ENCODE results near the gene RIGI.
"Not testable (repeated sequence)": the region's sequence is repeated elsewhere in the genome, so short reads cannot be mapped to it uniquely, and the experiment has no call there.

RIGI gene

GRCh38 chr9:32533336-32533735 lies 7.3 kb upstream of the RIGI start:
- no peaks in the 10 kb centered on the region for H4K20me1 ChIP-seq (ENCODE audit: insufficient read depth, low read length, poor library complexity, severe bottlenecking)
- no peaks in the 10 kb centered on the region for H3K36me3 ChIP-seq (ENCODE audit: insufficient read depth, low read length)
- H3K27me3 ChIP-seq (ENCODE audit: insufficient read depth, low read length, poor library complexity, severe bottlenecking): no peaks in the 10 kb centered on the region
- H3K4me3 ChIP-seq (ENCODE audit: low read length, poor library complexity, severe bottlenecking): no peak overlapping the region
- no peak overlapping the region for H3K9ac ChIP-seq (ENCODE audit: low read depth, low read length, poor library complexity, severe bottlenecking)
- TF ChIP-seq EZH2phosphoT487 (IDR thresholded peaks at IDR 0.05; ENCODE audit: borderline replicate concordance): no peak
- no peaks in the 10 kb centered on the region for H3K79me2 ChIP-seq (ENCODE audit: insufficient read depth, low read length)
- no peaks in the 10 kb centered on the region for H3K4me1 ChIP-seq (ENCODE audit: insufficient read depth, low read length, poor library complexity, severe bottlenecking)
- no peak overlapping the region for H3K4me2 ChIP-seq (ENCODE audit: low read depth, low read length, poor library complexity, severe bottlenecking)
- H2AFZ ChIP-seq (ENCODE audit: low read length): no peak overlapping the region
- no peaks in the 10 kb centered on the region for H3F3A ChIP-seq (ENCODE audit: low read depth)
- no peaks in the 10 kb centered on the region for H3K9me3 ChIP-seq (ENCODE audit: insufficient read depth, low read depth, low read length)
- H3K9me2 ChIP-seq (replicated peaks; ENCODE audit: low read depth, low read length): no peaks in the 10 kb centered on the region

- no peaks in the 10 kb centered on the region for H3K9me3 ChIP-seq (ENCODE audit: insufficient read depth, low read depth, low read length)
- H3K36me3 ChIP-seq (ENCODE audit: insufficient read depth, low read length): no peaks in the 10 kb centered on the region
- peak overlapping the region; percentile 94; the same call in 1 of the 2 replicates for H2AFZ ChIP-seq (ENCODE audit: low read length)
- H3F3A ChIP-seq (ENCODE audit: low read depth): no peaks in the 10 kb centered on the region
- H3K27me3 ChIP-seq (ENCODE audit: insufficient read depth, low read length, poor library complexity, severe bottlenecking): no peaks in the 10 kb centered on the region
- H3K4me3 ChIP-seq (ENCODE audit: low read length, poor library complexity, severe bottlenecking): peak overlapping the region; percentile 97
- peak overlapping the region; percentile 75 for H3K9ac ChIP-seq (ENCODE audit: low read depth, low read length, poor library complexity, severe bottlenecking)
- no peaks in the 10 kb centered on the region for H4K20me1 ChIP-seq (ENCODE audit: insufficient read depth, low read length, poor library complexity, severe bottlenecking)
- TF ChIP-seq EZH2phosphoT487 (IDR thresholded peaks at IDR 0.05; ENCODE audit: borderline replicate concordance) (no peak), CTCF (conservative IDR thresholded peaks at IDR 0.05; ENCODE audit: low read length) (0 out of 2 replicates have a peak, but pooled peaks have one; percentile 2)
- H3K4me2 ChIP-seq (ENCODE audit: low read depth, low read length, poor library complexity, severe bottlenecking): peak overlapping the region; percentile 96
- H3K4me1 ChIP-seq (ENCODE audit: insufficient read depth, low read length, poor library complexity, severe bottlenecking): peaks cover 12% of the 10 kb centered on the region
- no peaks in the 10 kb centered on the region for H3K9me2 ChIP-seq (replicated peaks; ENCODE audit: low read depth, low read length)
- H3K79me2 ChIP-seq (ENCODE audit: insufficient read depth, low read length): peaks cover 26% of the 10 kb centered on the region
Measured at GRCh38 chr9:32526707-32527048, 682 bp upstream of the RIGI start.

- Histone ChIP-seq H3K4me3 (ENCODE audit: low read length, poor library complexity, severe bottlenecking) (peak overlapping the region; percentile 97), H3K9ac (ENCODE audit: low read depth, low read length, poor library complexity, severe bottlenecking) (peak overlapping the region; percentile 75), H3K36me3 (ENCODE audit: insufficient read depth, low read length) (no peaks in the 10 kb centered on the region), H3K79me2 (ENCODE audit: insufficient read depth, low read length) (peaks cover 26% of the 10 kb centered on the region), H3F3A (ENCODE audit: low read depth) (no peaks in the 10 kb centered on the region), H3K4me1 (ENCODE audit: insufficient read depth, low read length, poor library complexity, severe bottlenecking) (peaks cover 12% of the 10 kb centered on the region), H2AFZ (ENCODE audit: low read length) (peak overlapping the region; percentile 94), H4K20me1 (ENCODE audit: insufficient read depth, low read length, poor library complexity, severe bottlenecking) (no peaks in the 10 kb centered on the region), H3K27me3 (ENCODE audit: insufficient read depth, low read length, poor library complexity, severe bottlenecking) (no peaks in the 10 kb centered on the region), H3K9me3 (ENCODE audit: insufficient read depth, low read depth, low read length) (no peaks in the 10 kb centered on the region), H3K9me2 (replicated peaks; ENCODE audit: low read depth, low read length) (no peaks in the 10 kb centered on the region), H3K4me2 (ENCODE audit: low read depth, low read length, poor library complexity, severe bottlenecking) (peak overlapping the region; percentile 96)
- TF ChIP-seq CTCF (conservative IDR thresholded peaks at IDR 0.05; ENCODE audit: low read length) (no peak), EZH2phosphoT487 (IDR thresholded peaks at IDR 0.05; ENCODE audit: borderline replicate concordance) (no peak)
Measured at GRCh38 chr9:32525709-32526030, 326 bp downstream of the RIGI start.

- H3K9me2 ChIP-seq (replicated peaks; ENCODE audit: low read depth, low read length): no peaks in the 10 kb centered on the region
- H3K36me3 ChIP-seq (ENCODE audit: insufficient read depth, low read length): no peaks in the 10 kb centered on the region
- peak overlapping the region; percentile 96 for H3K4me2 ChIP-seq (ENCODE audit: low read depth, low read length, poor library complexity, severe bottlenecking)
- no peaks in the 10 kb centered on the region for H3K9me3 ChIP-seq (ENCODE audit: insufficient read depth, low read depth, low read length)
- H3F3A ChIP-seq (ENCODE audit: low read depth): no peaks in the 10 kb centered on the region
- H4K20me1 ChIP-seq (ENCODE audit: insufficient read depth, low read length, poor library complexity, severe bottlenecking): no peaks in the 10 kb centered on the region
- no peaks in the 10 kb centered on the region for H3K27me3 ChIP-seq (ENCODE audit: insufficient read depth, low read length, poor library complexity, severe bottlenecking)
- H2AFZ ChIP-seq (ENCODE audit: low read length): peak overlapping the region; percentile 94
- H3K79me2 ChIP-seq (ENCODE audit: insufficient read depth, low read length): peaks cover 26% of the 10 kb centered on the region
- peak overlapping the region; percentile 75 for H3K9ac ChIP-seq (ENCODE audit: low read depth, low read length, poor library complexity, severe bottlenecking)
- TF ChIP-seq CTCF (conservative IDR thresholded peaks at IDR 0.05; ENCODE audit: low read length): no peak
- no peak for TF ChIP-seq EZH2phosphoT487 (IDR thresholded peaks at IDR 0.05; ENCODE audit: borderline replicate concordance)
- peak overlapping the region; percentile 97 for H3K4me3 ChIP-seq (ENCODE audit: low read length, poor library complexity, severe bottlenecking)
- H3K4me1 ChIP-seq (ENCODE audit: insufficient read depth, low read length, poor library complexity, severe bottlenecking): peaks cover 12% of the 10 kb centered on the region
Measured at GRCh38 chr9:32524892-32525708, 896 bp downstream of the RIGI start.

- H3K4me3 ChIP-seq (ENCODE audit: low read length, poor library complexity, severe bottlenecking): peak overlapping the region; percentile 97
- peaks cover 26% of the 10 kb centered on the region for H3K79me2 ChIP-seq (ENCODE audit: insufficient read depth, low read length)
- peak overlapping the region; percentile 96 for H3K4me2 ChIP-seq (ENCODE audit: low read depth, low read length, poor library complexity, severe bottlenecking)
- not testable (repeated sequence) for H4K20me1 ChIP-seq (ENCODE audit: insufficient read depth, low read length, poor library complexity, severe bottlenecking); H3K9me3 ChIP-seq (ENCODE audit: insufficient read depth, low read depth, low read length); H3K36me3 ChIP-seq (ENCODE audit: insufficient read depth, low read length); H3K9me2 ChIP-seq (replicated peaks; ENCODE audit: low read depth, low read length); H3F3A ChIP-seq (ENCODE audit: low read depth); H3K27me3 ChIP-seq (ENCODE audit: insufficient read depth, low read length, poor library complexity, severe bottlenecking)
- peaks cover 12% of the 10 kb centered on the region for H3K4me1 ChIP-seq (ENCODE audit: insufficient read depth, low read length, poor library complexity, severe bottlenecking)
- peak overlapping the region; percentile 94; the same call in 1 of the 2 replicates for H2AFZ ChIP-seq (ENCODE audit: low read length)
- H3K9ac ChIP-seq (ENCODE audit: low read depth, low read length, poor library complexity, severe bottlenecking): peak overlapping the region; percentile 75
Measured at GRCh38 chr9:32524558-32524891, 1.5 kb downstream of the RIGI start.

All from Loucy (cell line).